ENCODE data around the gene PPP6R1. TPM values are rescaled to one million over a fixed set of nuclear protein-coding genes. Genes with fewer than 3 reads are reported as not detected.

PPP6R1 gene
- total RNA-seq, 1 donor from 2014 or later: 23.8 TPM

Other genes with a start within 250 kb of the PPP6R1 start
- not detected in 2 replicates for gene GP6, start 220.8 kb downstream of the PPP6R1 start, total RNA-seq
- gene RDH13, start 195.9 kb downstream of the PPP6R1 start, total RNA-seq: 18.4 and 20.8 TPM in 2 replicates
- gene EPS8L1, start 183.1 kb downstream of the PPP6R1 start, total RNA-seq: 12.6 and 15.6 TPM in 2 replicates
- 37.4 and 40.3 TPM in 2 replicates for gene PPP1R12C, start 141.4 kb downstream of the PPP6R1 start, total RNA-seq
- gene TNNT1, start 109.8 kb downstream of the PPP6R1 start, total RNA-seq: 0.60 and 1.7 TPM in 2 replicates
- not detected in 2 replicates for gene TNNI3, start 101.3 kb downstream of the PPP6R1 start, total RNA-seq
- 0.34 and 0.42 TPM in 2 replicates for gene DNAAF3, start 92.4 kb downstream of the PPP6R1 start, total RNA-seq
- not detected in 2 replicates for gene SYT5, start 78.7 kb downstream of the PPP6R1 start, total RNA-seq
- 0.17 and 0.19 TPM in 2 replicates for gene PTPRH, start 49.5 kb downstream of the PPP6R1 start, total RNA-seq
- gene TMEM86B, start 30.3 kb downstream of the PPP6R1 start, total RNA-seq: 1.0 and 1.1 TPM in 2 replicates
- gene HSPBP1, start 21.1 kb upstream of the PPP6R1 start, total RNA-seq: 23.5 and 41.4 TPM in 2 replicates
- gene BRSK1, start 25.0 kb upstream of the PPP6R1 start, total RNA-seq: 0.79 and 2.2 TPM in 2 replicates
- gene TMEM150B, start 66.3 kb upstream of the PPP6R1 start, total RNA-seq: not detected in 2 replicates
- 6.1 and 6.7 TPM in 2 replicates for gene KMT5C, start 80.9 kb upstream of the PPP6R1 start, total RNA-seq
- gene COX6B2, start 95.7 kb upstream of the PPP6R1 start, total RNA-seq: not detected in 2 replicates
- not detected in 2 replicates for gene GARIN5B, start 104.2 kb upstream of the PPP6R1 start, total RNA-seq
- 0.17 TPM in 1 of 2 replicates, not detected in the other for gene IL11, start 111.4 kb upstream of the PPP6R1 start, total RNA-seq
- gene TMEM190, start 117.8 kb upstream of the PPP6R1 start, total RNA-seq: not detected in 2 replicates
- gene TMEM238, start 125.3 kb upstream of the PPP6R1 start, total RNA-seq: 0.34 and 1.0 TPM in 2 replicates
- 257 and 280 TPM in 2 replicates for gene RPL28, start 126.9 kb upstream of the PPP6R1 start, total RNA-seq
- gene UBE2S, start 148.8 kb upstream of the PPP6R1 start, total RNA-seq: 47.8 and 96.0 TPM in 2 replicates
- not detected in 2 replicates for gene SHISA7, start 184.3 kb upstream of the PPP6R1 start, total RNA-seq
- 56.2 and 76.5 TPM in 2 replicates for gene ISOC2, start 202.6 kb upstream of the PPP6R1 start, total RNA-seq
- not detected in 2 replicates for gene C19orf85, start 205.7 kb upstream of the PPP6R1 start, total RNA-seq
- gene ZNF628, start 217.6 kb upstream of the PPP6R1 start, total RNA-seq: 1.4 and 3.3 TPM in 2 replicates
- gene NAT14, start 226.2 kb upstream of the PPP6R1 start, total RNA-seq: 8.7 and 14.5 TPM in 2 replicates
- gene SSC5D, start 229.4 kb upstream of the PPP6R1 start, total RNA-seq: 0.19 and 0.51 TPM in 2 replicates